HG03521 (cell line): ENCODE measurements around the gene BAIAP2.

Experiments
- ATAC-seq: cut with Tn5 transposase; IDR thresholded peaks from one replicate; pipeline ENCODE4 v1.9.1; 2021; ENCODE audit warnings: mild to moderate bottlenecking, moderate library complexity; ENCODE audit not compliant: unreplicated experiment

Gene BAIAP2

DNA sequence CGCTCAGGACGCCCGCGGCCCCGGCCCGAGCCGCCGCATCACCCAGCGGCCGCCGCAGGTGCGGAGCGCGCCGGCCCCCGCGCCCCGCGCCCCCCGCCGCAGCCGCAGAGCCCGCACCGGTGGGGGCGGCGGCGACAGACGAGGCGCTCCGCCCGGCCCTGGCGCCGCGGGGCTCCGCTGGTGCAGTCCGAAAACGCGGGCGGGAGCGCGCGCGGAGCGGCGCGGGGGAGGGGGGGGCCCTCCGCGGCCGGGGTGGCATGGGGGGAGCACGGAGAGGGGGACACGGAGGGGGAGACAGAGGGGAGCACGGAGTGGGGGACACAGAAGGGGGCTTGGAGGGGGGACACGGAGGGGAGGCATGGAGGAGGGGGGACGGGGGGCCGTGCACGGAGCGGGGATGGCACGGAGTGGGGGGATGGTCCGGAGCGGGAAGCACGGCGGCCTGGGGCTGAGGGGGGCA lies 131.1 kb downstream of the BAIAP2 start, which contains the start of gene AATK:
Gene AATK (minus strand): TSS at position 189 of the 460 bp plus-strand sequence. CDS start 229 bp downstream, outside the sequence.
- no peak for ATAC-seq
